Left ventricle myocardium inferior (tissue), 1 donor: ENCODE results near the gene PLEKHN1. TPM values are rescaled to one million over a fixed set of nuclear protein-coding genes. Genes with fewer than 3 reads are reported as not detected.
A peak's percentile ranks its signal among the peaks of the same experiment; 100 is the strongest.
"Not testable (repeated sequence)": the region's sequence is repeated elsewhere in the genome, so short reads cannot be mapped to it uniquely, and the experiment has no call there.

Source experiments
- DNase-seq: peaks from one replicate; pipeline ENCODE4 v3.0.0-alpha.2; 2020
- H3K27ac ChIP-seq: fragments of 200-600 bp; replicated peaks from 2 replicates; pipeline ENCODE4 v1.8.0; 2021
- H3K27me3 ChIP-seq: fragments of 200-600 bp; 2 replicates; pipeline ENCODE4 v1.8.0; 2021; ENCODE audit warnings: low read depth
- H3K36me3 ChIP-seq: fragments of 200-600 bp; 2 replicates; pipeline ENCODE4 v1.8.0; 2021
- H3K4me1 ChIP-seq: fragments of 200-600 bp; 2 replicates; pipeline ENCODE4 v1.8.0; 2021
- H3K4me3 ChIP-seq: fragments of 200-600 bp; 2 replicates; pipeline ENCODE4 v1.8.0; 2021; ENCODE audit warnings: mild to moderate bottlenecking, moderate library complexity
- H3K9me3 ChIP-seq: fragments of 200-600 bp; replicated peaks from 2 replicates; pipeline ENCODE4 v1.8.0; 2021
- CTCF ChIP-seq: fragments of 200-600 bp; IDR thresholded peaks from 2 replicates; pipeline ENCODE4 v1.8.0; 2021; ENCODE audit warnings: antibody characterized with exemption, mild to moderate bottlenecking, borderline replicate concordance
- intact Hi-C: fragments of 100-400 bp; cut with micrococcal nuclease; formaldehyde crosslinking; loops from one replicate; pipeline ENCODE4 v1.11.0; 2022
- total RNA-seq: library from RNA; stranded (reverse); fragmentation: NEBNext Ultra II Directional; extraction: Animal tissue kit (Norgen Biotek cat#: 25700); gene quantifications from one replicate; pipeline ENCODE4 v1.2.1, GENCODE V29; 2021
- donor health status: DM: no; HTN: yes; CAD: no; lungs with severe emphysema.

The PLEKHN1 gene
- total RNA-seq, 1 donor from 2014 or later = not detected

GRCh38 chr1:975365-975764 is 9.1 kb downstream of the PLEKHN1 start:
- DNase-seq = no peak

GRCh38 chr1:975896-976683 is 9.8 kb downstream of the PLEKHN1 start:
- H3K36me3 ChIP-seq = peaks cover 17% of the 10 kb centered on the region
- H3K4me1 ChIP-seq = peaks cover 27% of the 10 kb centered on the region
- TF ChIP-seq CTCF = peak; percentile 48
- H3K27me3 ChIP-seq = peaks cover 58% of the 10 kb centered on the region
- no peaks in the 10 kb centered on the region for H3K9me3 ChIP-seq
- no peak for DNase-seq
- intact Hi-C loops = no loop called here
- peak overlapping the region; percentile 76 for H3K27ac ChIP-seq
- H3K4me3 ChIP-seq = peak overlapping the region; percentile 54

More at GRCh38 chr1:975365-975764, 9.1 kb downstream of the PLEKHN1 start:
- Histone ChIP-seq H3K27ac (peak overlapping the region; percentile 76), H3K9me3 (no peaks in the 10 kb centered on the region), H3K36me3 (peaks cover 17% of the 10 kb centered on the region), H3K4me1 (peaks cover 26% of the 10 kb centered on the region), H3K4me3 (no peak overlapping the region), H3K27me3 (peaks cover 65% of the 10 kb centered on the region)
- intact Hi-C loops = no loop called here
- no peak for TF ChIP-seq CTCF

GRCh38 chr1:976791-977190 is 10.5 kb downstream of the PLEKHN1 start:
- peaks cover 34% of the 10 kb centered on the region for H3K4me1 ChIP-seq
- H3K27ac ChIP-seq, intact Hi-C loops, H3K4me3 ChIP-seq, H3K9me3 ChIP-seq: not testable (repeated sequence)
- peak; percentile 74 for DNase-seq
- H3K27me3 ChIP-seq = peaks cover 53% of the 10 kb centered on the region
- peaks cover 17% of the 10 kb centered on the region for H3K36me3 ChIP-seq

GRCh38 chr1:978069-978834 is 12.0 kb downstream of the PLEKHN1 start:
- Histone ChIP-seq H3K36me3 (peaks cover 17% of the 10 kb centered on the region), H3K4me1 (peaks cover 43% of the 10 kb centered on the region), H3K4me3 (peak overlapping the region; percentile 74), H3K27me3 (peaks cover 52% of the 10 kb centered on the region), H3K9me3 (no peaks in the 10 kb centered on the region), H3K27ac (peak overlapping the region; percentile 97)
- TF ChIP-seq CTCF = no peak
- intact Hi-C loops = no loop called here
- DNase-seq = no peak

GRCh38 chr1:978835-979743 is 12.8 kb downstream of the PLEKHN1 start:
- H3K27me3 ChIP-seq = peaks cover 49% of the 10 kb centered on the region
- peaks cover 52% of the 10 kb centered on the region for H3K4me1 ChIP-seq
- no peak for DNase-seq
- peak overlapping the region; percentile 74 for H3K4me3 ChIP-seq
- intact Hi-C loops = no loop called here
- H3K36me3 ChIP-seq = peaks cover 17% of the 10 kb centered on the region
- no peak for TF ChIP-seq CTCF
- H3K9me3 ChIP-seq = no peaks in the 10 kb centered on the region
- H3K27ac ChIP-seq = peak overlapping the region; percentile 97
